ENCODE data around the gene MYO1B.

The MYO1B gene

DNA sequence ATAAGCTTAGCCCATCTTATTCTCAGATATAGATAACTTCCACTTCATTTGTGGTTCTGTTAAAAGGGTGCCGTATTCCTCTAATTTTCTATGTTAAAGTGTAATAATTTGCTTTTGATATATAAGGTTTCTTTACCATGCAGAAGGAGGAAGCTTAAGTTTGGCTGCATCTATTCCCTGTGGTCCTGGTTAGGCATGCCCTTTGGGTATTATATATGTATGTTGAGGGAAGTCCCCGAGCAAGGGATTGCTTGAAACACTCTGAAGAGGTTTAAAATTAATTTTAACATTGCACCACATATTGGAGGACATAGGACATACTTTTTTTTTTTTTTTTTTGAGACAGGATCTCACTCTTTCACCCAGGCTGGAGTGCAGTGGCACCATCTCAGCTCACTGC lies 16.9 kb upstream of the MYO1B start:
- DNase-seq, result no peak

- DNase-seq, result no peak
Measured at GRCh38 chr2:191228861-191229260, 16.3 kb upstream of the MYO1B start.

DNA sequence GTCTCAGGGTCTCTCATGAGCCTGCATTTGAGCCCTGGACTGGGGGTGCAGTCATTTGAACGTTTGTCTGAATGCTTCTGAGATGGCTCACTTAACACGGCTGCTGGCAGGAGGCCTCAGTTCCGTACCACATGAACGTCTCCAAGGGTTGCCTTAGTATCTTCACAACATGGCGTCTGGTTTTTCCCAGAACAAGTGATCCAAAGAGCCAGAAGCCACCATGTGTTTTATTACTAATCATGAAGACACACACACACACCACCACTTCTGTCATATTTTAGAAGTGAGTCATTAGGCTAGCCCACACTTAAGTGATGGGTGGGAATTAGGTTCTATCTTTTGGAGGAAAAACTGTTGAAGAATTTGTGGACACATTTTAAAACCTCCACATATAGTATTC lies 15.0 kb upstream of the MYO1B start:
- peak; percentile 39 for DNase-seq

DNA sequence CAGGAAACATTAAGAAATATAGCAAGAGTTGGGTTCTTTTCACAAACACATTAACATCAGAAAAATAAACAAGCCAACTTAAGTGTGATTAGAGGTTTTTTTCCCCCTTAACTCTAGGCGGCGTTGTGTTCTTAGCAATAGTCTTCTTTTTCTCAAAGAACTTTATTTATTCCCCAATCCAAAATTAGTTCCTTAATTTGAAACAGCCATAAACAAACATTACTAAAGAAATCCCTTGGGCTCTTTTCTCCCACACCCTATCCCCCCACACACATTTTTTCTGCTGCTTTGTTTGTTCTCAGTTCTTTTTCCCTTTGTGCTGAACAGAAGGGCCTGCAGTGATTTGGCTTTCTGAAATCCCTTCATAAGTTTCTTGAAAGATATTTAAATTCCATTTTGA lies 13.2 kb upstream of the MYO1B start:
- DNase-seq, result peak; percentile 7

DNA sequence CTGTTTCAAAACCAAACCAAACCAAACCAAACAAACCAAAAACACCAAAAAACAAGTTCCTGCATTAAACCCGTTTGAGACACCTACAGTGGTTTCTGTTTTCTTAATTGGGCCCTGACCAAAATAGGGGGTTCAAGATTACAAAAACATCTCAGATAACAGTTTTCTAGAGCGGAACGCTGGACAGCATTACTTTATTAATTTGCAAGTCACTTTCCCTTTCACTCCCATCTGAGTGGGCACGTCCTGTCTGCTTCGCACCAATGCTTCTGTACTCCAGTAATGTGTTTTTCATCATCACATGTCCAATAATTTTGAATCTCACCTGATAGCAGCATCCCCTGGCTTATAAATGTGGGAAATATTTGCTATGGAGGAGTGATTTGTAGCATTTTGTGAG lies 11.7 kb upstream of the MYO1B start:
- no peak for DNase-seq

DNA sequence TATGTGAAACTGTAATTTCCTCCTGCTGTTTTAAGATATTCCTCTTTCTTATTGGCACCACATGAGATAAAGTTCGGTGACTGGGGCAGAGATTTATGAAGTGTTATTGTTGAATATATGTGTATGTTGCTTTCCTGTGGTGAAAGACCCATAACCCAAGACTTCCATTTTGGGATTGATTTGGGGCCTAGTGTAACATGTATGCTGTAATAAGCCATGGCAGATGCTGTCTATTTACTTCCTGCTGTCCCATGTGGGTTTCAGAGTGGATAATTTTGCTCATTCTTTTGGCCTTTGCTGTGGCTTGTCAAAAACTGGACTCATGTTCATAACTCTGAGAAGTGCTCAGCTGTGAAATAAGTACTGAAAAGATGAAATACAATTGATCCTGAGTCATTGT lies 10.8 kb upstream of the MYO1B start:
- no peak for DNase-seq

DNA sequence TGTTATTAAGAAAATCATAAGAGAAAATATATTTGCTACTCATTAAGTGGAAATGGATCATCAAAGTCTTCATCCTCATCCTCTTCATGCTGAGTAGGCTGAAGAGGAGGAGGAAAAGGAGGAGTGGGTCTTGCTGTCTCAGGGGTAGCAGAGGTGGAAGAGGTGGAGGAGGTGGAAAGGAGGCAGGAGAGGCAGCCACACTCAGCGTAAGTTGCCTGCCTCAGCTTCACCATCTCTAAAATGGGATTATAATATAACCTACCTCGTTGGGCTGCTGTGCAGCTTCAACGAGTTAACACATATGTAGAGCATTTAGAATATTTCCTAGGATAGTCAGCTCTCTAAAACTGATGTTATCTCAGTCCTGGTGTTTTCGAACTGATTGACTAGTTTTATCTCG lies 4.3 kb upstream of the MYO1B start:
- no peak for DNase-seq

GRCh38 chr2:191241418-191241817 lies 3.8 kb upstream of the MYO1B start:
- DNase-seq, result no peak

DNA sequence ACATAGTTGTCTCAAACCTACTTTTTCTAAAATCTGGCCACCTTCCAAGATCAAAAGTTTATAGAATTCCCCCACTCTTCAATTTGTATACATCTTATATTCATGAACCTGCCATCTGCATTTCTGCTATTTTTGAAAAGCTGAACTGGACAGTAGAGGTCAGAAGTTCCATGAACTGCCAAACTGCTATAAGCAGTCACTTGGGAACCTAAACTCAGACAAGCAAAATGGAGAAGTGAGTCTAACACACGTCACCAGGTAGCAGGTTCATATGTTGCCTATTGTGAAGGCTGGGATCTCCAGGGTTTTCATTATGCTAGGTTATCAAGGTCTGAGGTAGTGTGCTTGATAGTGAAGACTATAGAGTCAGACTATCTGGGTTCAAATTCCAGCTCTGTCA lies 2.0 kb upstream of the MYO1B start:
- DNase-seq, result no peak

DNA sequence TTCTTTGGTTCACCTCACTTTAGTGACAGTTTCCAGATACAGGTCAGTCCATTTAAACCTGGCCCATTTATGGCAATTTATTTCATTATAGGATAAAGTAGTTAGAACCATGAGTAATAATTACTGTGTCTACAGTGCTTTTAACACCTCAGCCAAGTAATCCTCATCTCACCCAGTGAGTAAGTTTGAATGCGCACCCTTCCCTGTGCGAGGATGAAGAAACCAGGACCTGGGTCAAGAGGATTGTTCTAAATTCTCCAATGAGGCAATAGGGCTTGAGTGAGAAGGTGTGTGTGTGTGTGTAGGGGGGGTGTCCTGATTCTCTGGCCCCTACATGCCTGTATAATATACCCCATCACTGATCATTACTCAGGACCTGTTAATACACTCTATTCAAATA lies 854 bp upstream of the MYO1B start:
- peak; percentile 11 for DNase-seq

- DNase-seq, result peak; percentile 91
Measured at GRCh38 chr2:191245869-191246531, 796 bp downstream of the MYO1B start.

GRCh38 chr2:191246820-191247380 lies 1.7 kb downstream of the MYO1B start:
- peak; percentile 28 for DNase-seq

- DNase-seq, result peak; percentile 87
Measured at GRCh38 chr2:191247381-191248057, 2.3 kb downstream of the MYO1B start.

DNA sequence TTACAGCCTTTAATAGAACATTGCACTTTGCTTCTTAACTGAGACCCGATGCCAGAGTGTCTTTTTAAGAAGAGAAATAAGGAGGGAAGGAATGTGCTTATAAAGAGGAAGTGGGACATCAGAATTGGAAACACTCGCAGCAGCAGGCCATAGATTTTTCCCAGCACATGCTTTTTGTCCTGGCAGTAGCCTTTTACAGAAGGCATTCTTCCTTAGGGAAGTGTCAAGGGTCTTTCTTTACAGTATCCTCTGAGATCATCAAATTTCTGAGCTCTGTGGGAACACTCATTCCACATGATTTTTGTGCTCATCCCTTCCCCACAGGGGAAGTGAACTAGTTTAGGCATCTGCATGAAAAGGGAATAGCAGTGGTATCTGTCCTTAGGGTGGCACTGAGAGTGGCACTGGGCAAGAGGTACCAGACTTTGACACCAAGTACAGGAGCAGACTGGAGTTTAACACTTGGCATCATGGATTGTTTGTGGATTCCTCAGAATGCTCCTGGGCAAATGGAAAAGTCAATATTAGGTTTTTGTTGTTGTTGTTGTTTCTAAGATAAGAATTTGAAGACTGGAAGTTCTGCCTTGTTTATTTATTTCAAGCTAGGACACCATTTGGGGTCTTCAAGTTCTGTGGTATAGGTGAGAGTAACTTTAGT lies 4.1 kb downstream of the MYO1B start:
- no peak for DNase-seq

GRCh38 chr2:191250400-191250799 lies 5.2 kb downstream of the MYO1B start:
- DNase-seq, result peak; percentile 44

DNA sequence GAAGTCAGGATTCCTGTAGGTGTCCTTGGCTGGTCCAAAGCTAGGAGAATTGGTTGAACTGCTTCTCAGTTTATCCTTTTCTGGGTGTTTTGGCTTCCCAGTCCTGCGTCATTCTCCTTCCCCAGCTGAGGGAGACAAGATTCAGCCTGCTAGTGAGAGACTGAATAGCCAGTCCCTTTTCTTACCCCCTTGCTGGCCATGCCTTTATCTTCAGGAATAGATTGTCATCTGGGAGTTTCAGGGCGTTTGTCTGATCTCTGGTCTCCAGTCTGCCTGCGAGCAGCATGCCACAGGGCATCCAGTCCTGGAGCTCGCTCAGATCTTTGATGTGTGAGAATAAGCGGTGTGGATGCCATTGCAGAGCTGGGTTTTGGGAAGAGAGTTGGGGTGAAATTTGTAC lies 5.8 kb downstream of the MYO1B start:
- no peak for DNase-seq

GRCh38 chr2:191252699-191253098 lies 7.5 kb downstream of the MYO1B start:
- DNase-seq, result no peak

- DNase-seq, result no peak
Measured at GRCh38 chr2:191253476-191253875, 8.3 kb downstream of the MYO1B start.

GRCh38 chr2:191255271-191255670 lies 10.1 kb downstream of the MYO1B start:
- DNase-seq, result no peak

DNA sequence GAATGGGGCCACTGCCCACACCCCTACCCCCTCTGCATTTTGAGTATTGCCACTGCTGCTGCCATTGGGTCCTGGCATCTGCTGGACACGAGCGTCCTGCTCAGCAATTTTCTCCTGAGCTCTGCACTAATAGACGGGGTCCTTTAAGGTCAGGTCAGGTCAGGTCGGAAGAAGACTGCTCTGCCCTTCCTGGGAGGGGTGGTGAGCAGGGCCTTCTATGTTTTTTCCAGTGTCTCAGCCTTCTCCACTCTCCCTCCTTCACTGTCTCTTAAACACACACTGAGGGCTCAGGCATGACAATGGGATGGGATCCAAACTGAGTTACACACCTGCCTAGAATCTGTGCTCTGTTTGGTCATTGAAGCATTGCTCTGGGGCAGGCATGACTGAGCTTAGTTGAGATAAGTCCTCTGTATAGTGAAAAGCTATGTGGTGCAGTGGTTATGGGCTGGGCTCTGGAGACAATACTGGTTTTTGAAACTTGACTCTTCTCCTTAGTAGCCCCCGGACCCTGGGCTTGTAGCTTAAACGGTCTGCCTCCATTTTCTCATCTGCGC lies 10.6 kb downstream of the MYO1B start:
- DNase-seq, result no peak

- no peak for DNase-seq
Measured at GRCh38 chr2:191257934-191258333, 12.7 kb downstream of the MYO1B start.

DNA sequence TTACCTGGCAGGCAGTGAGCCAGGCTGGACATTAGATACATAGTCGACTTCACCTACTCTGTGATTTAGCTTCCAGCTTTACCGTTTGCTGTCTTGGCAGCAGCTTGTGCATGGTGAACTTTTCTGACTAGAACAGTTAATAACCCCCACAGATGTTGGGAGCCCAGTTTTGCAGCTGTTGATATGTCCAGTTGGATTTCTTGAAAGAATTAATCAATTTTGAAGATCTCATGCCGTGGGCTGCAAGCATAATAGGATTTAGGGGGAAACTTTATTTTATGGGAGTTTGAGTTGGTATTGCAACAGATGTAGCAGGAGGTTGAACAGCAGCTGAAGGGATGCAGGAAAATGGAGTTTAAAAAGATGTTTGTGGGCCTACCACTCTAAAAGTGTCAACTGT lies 13.8 kb downstream of the MYO1B start:
- no peak for DNase-seq

DNA sequence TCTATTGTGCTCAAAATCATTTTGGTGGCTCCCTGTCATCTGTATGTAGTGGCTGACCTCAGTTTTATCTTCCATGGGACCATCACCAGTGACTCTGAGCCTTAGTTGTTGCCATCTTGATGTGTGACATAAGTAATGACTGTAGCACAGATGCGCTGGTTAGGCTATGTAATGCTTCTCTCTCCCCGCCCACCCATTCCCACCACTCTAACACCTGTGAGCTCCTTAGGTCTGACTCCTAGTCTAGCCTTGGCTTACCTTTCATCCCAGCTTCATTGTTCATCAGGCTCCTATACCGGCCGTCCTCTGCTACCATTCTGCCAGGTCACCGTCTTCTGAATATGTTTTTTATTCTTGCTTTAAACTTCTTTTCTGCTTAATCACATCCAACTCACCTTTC lies 17.2 kb downstream of the MYO1B start:
- DNase-seq, result no peak

GRCh38 chr2:191263050-191263449 lies 17.8 kb downstream of the MYO1B start:
- no peak for DNase-seq
